Measurements from ENCODE around the gene SLC25A10.
A peak's percentile ranks its signal among the peaks of the same experiment; 100 is the strongest.

Gene SLC25A10

DNA sequence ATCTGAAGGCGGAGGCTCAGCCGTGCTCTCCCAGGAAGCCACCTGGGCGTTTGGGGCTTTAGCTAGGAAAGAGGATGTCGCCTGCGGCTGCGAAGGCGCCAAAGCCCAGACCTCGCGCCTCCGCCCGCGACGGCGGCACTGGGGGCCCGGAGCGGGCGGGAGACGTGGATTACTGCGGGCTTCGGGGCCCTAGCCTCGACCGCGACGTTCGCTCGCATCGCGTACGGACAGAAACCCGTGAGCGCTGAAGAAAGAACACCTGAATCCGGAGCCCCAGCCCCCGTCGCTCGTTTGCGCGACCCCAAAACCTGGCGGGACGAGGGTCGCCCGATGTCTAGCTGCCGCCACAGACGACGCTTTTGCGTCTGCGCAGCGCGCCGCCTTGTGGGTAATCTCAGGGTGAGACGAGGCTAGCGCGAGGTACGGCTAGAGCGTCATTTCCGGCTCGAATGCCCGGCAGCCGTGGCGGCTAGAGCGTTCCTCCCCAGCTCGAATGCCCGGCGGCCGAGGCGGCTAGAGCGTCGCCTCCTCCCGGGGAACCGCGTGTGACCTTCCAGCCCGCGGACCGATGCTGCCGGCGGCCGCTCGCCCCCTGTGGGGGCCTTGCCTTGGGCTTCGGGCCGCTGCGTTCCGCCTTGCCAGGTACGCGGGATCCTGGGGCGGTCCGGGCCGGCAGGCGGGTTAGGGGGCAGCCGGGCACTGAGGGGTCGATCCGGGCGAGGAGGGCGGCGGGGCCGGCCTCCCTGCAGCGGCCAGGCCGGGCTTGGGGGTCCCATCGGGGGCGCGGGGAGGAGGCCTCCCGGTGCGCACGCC is 8.9 kb upstream of the SLC25A10 start, which contains the start of gene MRPL12:
TSS of gene MRPL12 (plus strand) at position 434 of the 813 bp plus-strand sequence. CDS start at position 569, 135 bp downstream.
- FAIRE-seq: peak; percentile 99
- TF ChIP-seq PAX5 (IDR thresholded peaks at IDR 0.05; ENCODE audit: insufficient read depth, low read length, severe bottlenecking) (peak; percentile 13), TAF1 (IDR thresholded peaks at IDR 0.05; ENCODE audit: low read depth, low read length) (peak; percentile 87), POLR2AphosphoS5 (IDR thresholded peaks at IDR 0.05; ENCODE audit: low read depth, low read length) (peak; percentile 96), POU2F2 (IDR thresholded peaks at IDR 0.05; ENCODE audit: low read depth, low read length) (peak; percentile 80; the same call in 1 of the 2 replicates), POLR2A (IDR thresholded peaks at IDR 0.05; ENCODE audit: low read depth, low read length) (peak; percentile 96), SPI1 (IDR thresholded peaks at IDR 0.05; ENCODE audit: low read depth, low read length) (no peak)
- peak; percentile 99 for DNase-seq (ENCODE audit: insufficient read length, low spot score)

DNA sequence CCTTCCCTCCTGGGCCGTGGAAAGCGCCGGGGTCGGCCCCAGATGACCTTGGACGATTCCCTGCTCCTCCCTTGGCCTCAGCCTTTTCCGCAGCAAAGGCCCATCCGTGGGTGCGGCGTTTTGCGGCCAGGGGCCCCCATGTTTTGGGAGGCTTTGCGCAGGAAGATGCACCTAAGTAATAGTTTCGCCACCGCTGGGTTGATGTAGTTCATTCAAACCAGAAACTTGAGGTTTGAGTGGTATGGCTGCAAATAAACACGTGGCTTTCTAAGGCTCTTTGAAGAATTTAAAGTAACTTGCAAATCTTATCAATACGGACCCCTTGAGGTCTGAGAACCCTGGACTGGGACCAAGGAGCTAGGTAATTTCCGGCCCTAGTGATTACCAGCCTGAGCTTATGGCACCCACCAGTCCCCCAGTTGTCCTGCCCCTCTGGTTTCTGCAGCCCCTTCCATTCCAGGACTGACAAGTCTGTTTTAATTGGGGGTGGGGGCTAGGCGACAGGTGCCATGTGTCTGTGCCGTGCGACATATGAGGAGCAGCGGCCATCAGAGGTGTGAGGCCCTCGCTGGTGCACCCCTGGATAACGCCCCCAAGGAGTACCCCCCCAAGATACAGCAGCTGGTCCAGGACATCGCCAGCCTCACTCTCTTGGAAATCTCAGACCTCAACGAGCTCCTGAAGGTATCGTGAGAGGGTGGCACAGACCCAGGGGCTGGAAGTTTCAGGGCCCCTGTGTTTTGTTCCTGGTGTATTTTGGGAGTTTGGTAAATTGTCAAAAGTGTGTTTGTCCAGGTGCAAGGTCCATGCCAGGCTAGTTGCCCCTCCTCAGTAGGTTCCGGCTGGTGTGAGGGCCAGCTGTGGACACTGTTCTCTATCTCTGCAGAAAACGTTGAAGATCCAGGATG is 8.1 kb upstream of the SLC25A10 start:
- FAIRE-seq (no peak), DNase-seq (ENCODE audit: insufficient read length, low spot score) (no peak)
- no peak for TF ChIP-seq PAX5 (IDR thresholded peaks at IDR 0.05; ENCODE audit: insufficient read depth, low read length, severe bottlenecking)
- TF ChIP-seq TAF1 (IDR thresholded peaks at IDR 0.05; ENCODE audit: low read depth, low read length): no peak
- TF ChIP-seq SPI1 (IDR thresholded peaks at IDR 0.05; ENCODE audit: low read depth, low read length): no peak
- TF ChIP-seq POLR2AphosphoS5 (IDR thresholded peaks at IDR 0.05; ENCODE audit: low read depth, low read length): no peak
- TF ChIP-seq POLR2A (IDR thresholded peaks at IDR 0.05; ENCODE audit: low read depth, low read length): no peak
- TF ChIP-seq POU2F2 (IDR thresholded peaks at IDR 0.05; ENCODE audit: low read depth, low read length): no peak

DNA sequence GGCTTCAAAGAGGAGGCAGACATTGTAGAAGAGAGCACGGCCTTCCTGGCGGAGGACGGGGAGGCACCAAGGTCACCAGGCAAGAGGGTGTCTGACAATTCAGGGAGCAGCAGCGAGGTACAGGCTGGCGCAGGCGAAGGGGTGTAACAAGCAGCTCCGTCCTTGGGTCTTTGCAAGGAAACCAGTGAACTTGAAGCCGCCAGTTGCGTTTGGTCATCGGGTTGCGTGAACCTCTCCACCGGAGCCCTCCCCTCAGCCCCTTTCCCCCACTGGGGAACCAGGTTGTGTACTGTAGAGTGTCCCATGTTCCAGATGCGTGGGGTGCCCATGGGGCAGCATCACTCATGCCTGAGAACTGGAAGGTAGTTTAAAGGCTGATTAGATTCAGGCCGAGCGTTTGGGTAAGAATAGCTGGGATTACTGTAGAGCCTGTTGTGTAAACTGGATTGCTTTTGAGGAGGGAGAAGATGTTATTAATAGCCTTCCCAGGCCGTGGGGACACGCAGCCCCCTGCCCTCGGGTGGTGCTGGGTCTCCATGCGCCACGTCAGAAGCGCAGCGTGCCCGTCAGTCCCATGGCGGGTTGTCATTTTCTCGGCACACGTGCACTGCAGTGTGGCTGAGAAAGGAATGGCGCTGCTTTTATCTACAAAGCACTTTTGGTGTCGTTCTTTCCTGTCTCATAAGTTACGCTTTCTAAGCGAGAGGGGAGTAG is 6.4 kb upstream of the SLC25A10 start:
- TF ChIP-seq POU2F2 (IDR thresholded peaks at IDR 0.05; ENCODE audit: low read depth, low read length) (no peak), POLR2A (IDR thresholded peaks at IDR 0.05; ENCODE audit: low read depth, low read length) (no peak), POLR2AphosphoS5 (IDR thresholded peaks at IDR 0.05; ENCODE audit: low read depth, low read length) (0 out of 2 replicates have a peak, but pooled peaks have one; percentile 33), PAX5 (IDR thresholded peaks at IDR 0.05; ENCODE audit: insufficient read depth, low read length, severe bottlenecking) (no peak), TAF1 (IDR thresholded peaks at IDR 0.05; ENCODE audit: low read depth, low read length) (no peak), SPI1 (IDR thresholded peaks at IDR 0.05; ENCODE audit: low read depth, low read length) (no peak)
- FAIRE-seq (no peak), DNase-seq (ENCODE audit: insufficient read length, low spot score) (no peak)

DNA sequence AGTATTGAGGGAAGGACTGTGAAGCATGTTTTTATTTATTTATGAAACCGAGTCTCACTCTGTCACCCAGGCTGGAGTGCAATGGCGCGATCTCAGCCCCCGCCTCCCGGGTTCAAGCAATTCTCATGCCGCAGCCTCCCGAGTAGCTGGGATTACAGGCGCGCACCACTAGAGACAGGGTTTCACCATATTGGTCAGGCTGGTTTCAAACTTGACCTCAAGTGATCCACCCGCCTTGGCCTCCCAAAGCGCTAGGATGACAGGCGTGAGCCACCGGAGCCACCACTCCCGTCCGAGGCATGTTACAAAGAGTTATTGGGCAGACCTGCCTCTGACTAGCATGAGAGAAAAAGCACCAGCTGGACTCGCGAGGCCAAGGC is 5.9 kb upstream of the SLC25A10 start:
- FAIRE-seq (no peak), DNase-seq (ENCODE audit: insufficient read length, low spot score) (no peak)
- no peak for TF ChIP-seq POLR2AphosphoS5 (IDR thresholded peaks at IDR 0.05; ENCODE audit: low read depth, low read length)
- no peak for TF ChIP-seq POLR2A (IDR thresholded peaks at IDR 0.05; ENCODE audit: low read depth, low read length)
- no peak for TF ChIP-seq POU2F2 (IDR thresholded peaks at IDR 0.05; ENCODE audit: low read depth, low read length)
- no peak for TF ChIP-seq TAF1 (IDR thresholded peaks at IDR 0.05; ENCODE audit: low read depth, low read length)

DNA sequence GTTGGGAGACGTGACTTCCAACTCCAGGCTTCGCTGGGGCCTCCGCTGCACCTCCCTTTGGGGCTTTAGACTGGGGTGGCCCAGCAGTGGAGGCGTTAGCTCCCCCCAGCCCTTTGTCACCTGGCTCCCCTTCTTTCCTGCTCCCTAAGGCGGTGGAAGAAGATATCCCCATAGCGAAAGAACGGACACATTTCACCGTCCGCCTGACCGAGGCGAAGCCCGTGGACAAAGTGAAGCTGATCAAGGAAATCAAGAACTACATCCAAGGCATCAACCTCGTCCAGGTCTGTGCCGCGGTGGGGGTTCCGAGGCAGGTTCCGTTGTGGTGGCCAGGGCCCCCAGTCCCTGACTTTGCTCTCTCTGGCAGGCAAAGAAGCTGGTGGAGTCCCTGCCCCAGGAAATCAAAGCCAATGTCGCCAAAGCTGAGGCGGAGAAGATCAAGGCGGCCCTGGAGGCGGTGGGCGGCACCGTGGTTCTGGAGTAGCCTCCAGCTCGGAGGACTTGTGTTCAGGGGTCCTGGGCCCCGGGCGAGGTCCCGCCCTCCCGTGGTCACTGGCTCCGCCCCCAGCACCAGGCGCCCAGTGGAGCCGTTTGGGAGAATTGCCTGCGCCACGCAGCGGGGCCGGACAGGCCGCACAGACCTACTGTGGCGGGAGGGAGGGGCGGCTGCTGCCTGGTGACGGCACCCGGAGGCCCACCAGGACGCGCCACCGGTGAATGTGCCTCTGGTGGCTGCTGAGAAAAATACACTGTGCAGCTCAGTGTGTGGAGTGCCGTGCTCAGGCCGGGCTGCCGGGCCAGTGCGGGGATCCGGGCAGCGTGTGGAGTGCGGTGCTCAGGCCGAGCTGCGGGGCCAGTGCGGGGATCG is 5.1 kb upstream of the SLC25A10 start:
- no peak for FAIRE-seq
- no peak for DNase-seq (ENCODE audit: insufficient read length, low spot score)
- no peak for TF ChIP-seq POLR2A (IDR thresholded peaks at IDR 0.05; ENCODE audit: low read depth, low read length)
- no peak for TF ChIP-seq PAX5 (IDR thresholded peaks at IDR 0.05; ENCODE audit: insufficient read depth, low read length, severe bottlenecking)
- TF ChIP-seq TAF1 (IDR thresholded peaks at IDR 0.05; ENCODE audit: low read depth, low read length): no peak
- TF ChIP-seq POLR2AphosphoS5 (IDR thresholded peaks at IDR 0.05; ENCODE audit: low read depth, low read length): no peak
- no peak for TF ChIP-seq POU2F2 (IDR thresholded peaks at IDR 0.05; ENCODE audit: low read depth, low read length)
- TF ChIP-seq SPI1 (IDR thresholded peaks at IDR 0.05; ENCODE audit: low read depth, low read length): no peak

DNA sequence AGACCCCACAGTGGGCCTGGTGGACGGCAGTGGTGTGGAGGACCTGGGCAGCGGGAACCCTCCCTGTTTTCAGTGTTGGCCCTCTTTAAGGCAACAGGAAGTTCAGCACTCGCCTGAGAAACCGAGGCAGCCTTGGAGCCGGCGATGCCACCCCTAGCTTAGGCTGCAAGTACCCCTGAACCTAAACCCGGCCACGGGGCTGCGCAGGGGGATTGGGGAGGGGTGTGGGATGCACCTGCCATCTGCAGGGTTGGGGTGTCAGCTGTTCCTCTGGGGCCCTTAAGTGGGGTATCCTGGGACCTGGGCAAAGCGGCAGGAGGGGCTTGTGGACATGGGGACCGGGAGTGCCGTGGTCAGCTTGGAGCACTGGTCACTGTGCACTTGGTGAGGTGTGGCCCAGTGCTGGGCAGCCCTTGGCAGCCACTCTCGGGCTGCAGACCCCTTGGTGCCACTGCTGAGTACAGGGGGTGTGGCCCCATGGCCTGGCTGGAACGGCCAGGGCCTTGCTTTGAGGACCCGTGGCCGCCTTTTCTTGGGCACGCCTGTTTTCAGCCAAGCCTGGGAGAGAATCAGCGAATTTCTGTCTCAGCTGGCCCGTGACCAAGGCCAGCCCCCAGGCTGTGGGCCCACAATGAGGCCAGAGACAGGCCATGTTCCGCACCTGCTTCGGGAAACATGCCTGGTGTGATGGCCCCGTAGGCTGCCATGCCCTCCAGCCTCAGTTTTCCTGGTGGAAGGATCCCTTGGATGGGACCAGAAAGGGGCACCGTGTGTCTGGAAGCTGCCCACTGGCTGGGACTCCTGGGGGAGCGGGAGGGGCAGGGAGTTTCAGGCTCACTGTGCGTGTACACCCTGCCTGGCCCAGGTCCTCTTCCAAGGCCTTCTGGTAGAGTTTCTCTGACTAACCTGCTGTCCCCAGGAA is 4.1 kb upstream of the SLC25A10 start:
- TF ChIP-seq POLR2A (IDR thresholded peaks at IDR 0.05; ENCODE audit: low read depth, low read length) (0 out of 2 replicates have a peak, but pooled peaks have one; percentile 41), SPI1 (IDR thresholded peaks at IDR 0.05; ENCODE audit: low read depth, low read length) (no peak)
- DNase-seq (ENCODE audit: insufficient read length, low spot score): no peak
- no peak for FAIRE-seq

DNA sequence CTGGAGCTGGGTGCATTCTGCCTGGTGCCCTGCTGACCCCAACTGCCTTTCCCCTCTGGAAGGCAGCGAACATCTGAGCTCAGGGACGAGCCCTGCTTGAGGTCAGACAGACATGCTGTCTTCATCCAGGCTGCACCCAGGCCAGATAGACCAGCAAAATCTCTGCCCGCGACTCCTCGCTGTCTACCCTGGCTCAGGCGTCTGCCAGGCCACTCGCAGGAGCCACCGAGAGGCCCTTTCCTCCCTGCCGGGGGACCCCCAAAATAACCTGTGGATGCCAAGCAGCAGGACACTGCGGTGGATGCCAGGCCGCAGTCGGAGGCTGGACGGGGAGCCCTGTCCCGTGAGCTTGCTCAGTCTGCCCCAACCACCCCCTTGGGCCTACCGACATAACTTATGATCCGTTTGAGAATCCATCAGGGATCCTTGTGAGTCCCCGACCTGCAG is 3.3 kb upstream of the SLC25A10 start:
- DNase-seq (ENCODE audit: insufficient read length, low spot score) (no peak), FAIRE-seq (no peak)
- TF ChIP-seq POLR2A (IDR thresholded peaks at IDR 0.05; ENCODE audit: low read depth, low read length): peak; percentile 38; the same call in 1 of the 2 replicates
- TF ChIP-seq TAF1 (IDR thresholded peaks at IDR 0.05; ENCODE audit: low read depth, low read length): no peak
- TF ChIP-seq POLR2AphosphoS5 (IDR thresholded peaks at IDR 0.05; ENCODE audit: low read depth, low read length): peak; percentile 81

All from GM12891 (cell line).